GM12874 (cell line): Measurements from ENCODE around the gene SCD.

Experiments
- CTCF ChIP-seq: IDR thresholded peaks from 2 replicates; pipeline ENCODE4 v1.5.1; 2011; ENCODE audit warnings: low read depth, mild to moderate bottlenecking, control low read depth, low read length, moderate library complexity; ENCODE audit not compliant: insufficient read depth

Gene SCD

DNA sequence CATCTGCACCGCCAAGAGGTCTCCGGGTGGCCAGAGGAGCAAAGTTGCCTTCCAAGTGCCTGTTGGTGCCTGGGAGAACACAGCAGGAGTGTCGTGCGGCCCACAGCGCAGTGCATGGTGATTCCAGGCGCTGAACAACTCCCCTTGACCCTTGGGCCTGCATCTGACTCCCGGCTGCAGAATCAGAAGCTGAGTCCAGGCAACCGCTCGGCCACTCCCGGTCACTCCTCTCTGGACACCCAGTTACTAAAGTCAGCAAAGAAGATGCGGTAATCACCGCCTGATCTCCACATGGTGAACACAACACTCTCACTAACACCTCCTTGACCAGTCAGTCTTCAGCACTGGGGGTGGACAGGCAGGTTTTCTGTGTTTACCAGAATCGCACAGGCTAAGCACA, 35.5 kb downstream of the SCD start:
- TF ChIP-seq CTCF, result no peak

- no peak for TF ChIP-seq CTCF
These were observed 36.2 kb downstream of the SCD start for GRCh38 chr10:100383251-100383650.

- no peak for TF ChIP-seq CTCF
These were observed 44.4 kb downstream of the SCD start for GRCh38 chr10:100391163-100392002.

- no peak for TF ChIP-seq CTCF
These were observed 45.6 kb downstream of the SCD start for GRCh38 chr10:100392686-100393003.

GRCh38 chr10:100395626-100396025, 48.6 kb downstream of the SCD start:
- no peak for TF ChIP-seq CTCF

- TF ChIP-seq CTCF, result no peak
These were observed 49.6 kb downstream of the SCD start for GRCh38 chr10:100396605-100397004.

DNA sequence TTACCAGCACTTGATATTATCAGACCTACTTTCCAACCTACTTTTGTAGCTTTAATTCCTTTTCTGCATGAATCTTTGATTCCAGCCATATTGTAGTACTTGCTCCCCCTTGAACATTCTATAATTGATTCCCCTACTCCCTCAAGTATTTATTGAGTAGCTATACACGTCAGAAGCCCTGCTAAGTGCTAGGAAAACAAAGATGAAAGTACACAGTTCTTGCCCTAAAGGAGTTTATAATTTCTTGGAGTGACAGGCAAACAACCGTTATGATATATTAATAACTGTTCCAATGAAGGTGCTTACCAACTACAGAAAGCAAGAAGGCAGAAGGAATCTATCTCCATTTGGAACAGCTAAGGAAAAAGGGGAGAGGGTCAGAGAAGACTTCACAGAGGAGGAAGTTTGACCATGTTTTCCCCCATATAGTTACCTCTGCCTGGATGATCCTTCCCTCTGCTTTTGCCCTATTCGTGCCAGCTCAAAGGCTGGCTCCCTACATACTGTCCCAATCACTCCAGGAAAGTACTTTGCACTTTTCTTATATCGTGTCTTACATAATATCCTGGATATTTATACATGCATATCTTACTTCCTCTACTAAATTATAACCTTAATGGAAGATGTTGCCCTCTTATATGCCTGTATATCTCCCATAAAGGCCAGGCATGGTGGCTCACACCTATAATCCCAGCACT, 54.7 kb downstream of the SCD start:
- TF ChIP-seq CTCF, result no peak
